ENCODE measurements around the gene PLD1. TPM values are rescaled to one million over a fixed set of nuclear protein-coding genes. Genes with fewer than 3 reads are reported as not detected.

Gene PLD1
- total and polyA plus RNA-seq, 10 of the 15 experiments (the other 5 are each of a cell fraction or from before 2014, with no cell fraction given) = 2.9 to 108 (median 3.6) TPM

GRCh38 chr3:171718493-171719185 lies 91.6 kb downstream of the PLD1 start:
- in situ Hi-C loops (cut with MboI) = no loop called here
- BruUV-seq (replicated peaks) = no TSS peak
- Histone ChIP-seq H3K27ac (ENCODE audit: control insufficient read depth, insufficient read depth) (no peak overlapping the region), H3K27me3 (replicated peaks in 1 of 2; ENCODE audit: control insufficient read depth in 2 of 2, insufficient read depth in 2 of 2, low read length in 1 of 2) (no peaks in the 10 kb centered on the region), H3K4me2 (ENCODE audit: control insufficient read depth, insufficient read depth) (no peak overlapping the region), H3K9ac (ENCODE audit: control insufficient read depth, insufficient read depth, low read length) (no peak overlapping the region), H3K79me2 (ENCODE audit: control insufficient read depth, insufficient read depth, low read length) (no peaks in the 10 kb centered on the region), H2AFZ (ENCODE audit: control insufficient read depth, low read depth, low read length) (no peak overlapping the region), H3K9me3 (replicated peaks; ENCODE audit: control insufficient read depth, insufficient read depth, low read length) (no peaks in the 10 kb centered on the region; the same call in 2 of the 3 replicates), H3K4me3 (no peak overlapping the region), H3K36me3 (ENCODE audit: control insufficient read depth in 2 of 2, insufficient read depth in 2 of 2, low read length in 1 of 2) (no peaks in the 10 kb centered on the region), H4K20me1 (ENCODE audit: control insufficient read depth, insufficient read depth) (no peaks in the 10 kb centered on the region), H3K4me1 (ENCODE audit: control insufficient read depth, insufficient read depth, low read length) (no peaks in the 10 kb centered on the region)
- FAIRE-seq (no peak), ATAC-seq (no peak), DNase-seq (ENCODE audit: low read depth, low spot score) (no peak)
- intact Hi-C loops (cut with micrococcal nuclease; ENCODE audit: unreplicated experiment) = no loop called here
- SMC1A ChIA-PET (ENCODE audit: uncharacterized antibody, unreplicated experiment) = interaction anchor here (1.8 kb wide), 1 partner anchor 54 kb away, joined by 6 read pairs; no protein-coding TSS in a partner anchor
- RAD21 ChIA-PET (ENCODE audit: unreplicated experiment) = interaction anchor here (1.1 kb wide), 1 partner anchor 29 kb away, joined by 3 read pairs; no protein-coding TSS in a partner anchor
- TF ChIP-seq ZNF622 (IDR thresholded peaks at IDR 0.05) (no peak), FOXK2 (IDR thresholded peaks at IDR 0.05) (no peak), SRF (IDR thresholded peaks at IDR 0.05; ENCODE audit: low read depth in 2 of 2, low read length in 2 of 2) (no peak), MTA3 (IDR thresholded peaks at IDR 0.05; ENCODE audit: borderline replicate concordance, low read length) (no peak), NFYA (IDR thresholded peaks at IDR 0.05; ENCODE audit: borderline replicate concordance, low read depth, low read length) (no peak), RUNX3 (IDR thresholded peaks at IDR 0.05; ENCODE audit: low read length) (no peak)
- POLR2A ChIA-PET = no interaction called here
- WGBS (ENCODE audit: insufficient coverage, insufficient replicate concordance, low lambda C conversion rate, missing lambda C conversion rate) = 21% methylated on average over 4 of the region's 4 CpGs
- CTCF ChIA-PET = interaction anchor here (0.9 to 2.1 kb wide), 2 partner anchors 53 to 111 kb away, joined by 4 to 7 read pairs; no protein-coding TSS in a partner anchor

DNA sequence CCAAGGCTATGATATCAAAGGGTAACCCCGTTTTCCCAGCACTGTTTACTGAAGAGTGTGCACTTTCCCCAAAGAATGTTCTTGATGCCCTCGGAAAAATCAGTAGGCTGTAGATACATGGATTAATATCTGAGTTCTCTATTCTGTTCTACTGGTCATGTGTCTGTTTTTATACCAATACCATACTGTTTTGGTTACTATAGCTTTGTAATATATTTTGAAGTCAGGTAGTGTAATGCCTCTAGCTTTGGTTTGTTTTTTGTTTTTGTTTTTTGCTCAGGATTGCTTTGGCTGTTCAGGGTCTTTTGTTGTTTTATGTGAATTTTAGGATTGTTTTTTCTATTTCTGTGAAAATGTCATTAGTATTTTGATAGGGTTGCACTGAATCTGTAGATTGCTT lies 95.1 kb downstream of the PLD1 start:
- no TSS peak for BruUV-seq (replicated peaks)
- DNase-seq (ENCODE audit: low read depth, low spot score) (no peak), ATAC-seq (no peak), FAIRE-seq (no peak)
- no peak overlapping the region for H3K9ac ChIP-seq (ENCODE audit: control insufficient read depth, insufficient read depth, low read length)
- no peak overlapping the region for H2AFZ ChIP-seq (ENCODE audit: control insufficient read depth, low read depth, low read length)
- ChIA-PET RAD21 (ENCODE audit: unreplicated experiment) (no interaction called here), CTCF (interaction anchor here (1.0 to 1.4 kb wide), 3 partner anchors 41 to 102 kb away, joined by 3 read pairs; no protein-coding TSS in a partner anchor), POLR2A (no interaction called here), SMC1A (ENCODE audit: uncharacterized antibody, unreplicated experiment) (interaction anchor here (1.2 kb wide), 1 partner anchor 40 kb away, joined by 5 read pairs; no protein-coding TSS in a partner anchor)
- no peaks in the 10 kb centered on the region; the same call in 2 of the 3 replicates for H3K9me3 ChIP-seq (replicated peaks; ENCODE audit: control insufficient read depth, insufficient read depth, low read length)
- intact Hi-C loops (cut with micrococcal nuclease; ENCODE audit: unreplicated experiment) (no loop called here), in situ Hi-C loops (cut with MboI) (no loop called here)
- H3K4me1 ChIP-seq (ENCODE audit: control insufficient read depth, insufficient read depth, low read length) = no peaks in the 10 kb centered on the region
- H3K79me2 ChIP-seq (ENCODE audit: control insufficient read depth, insufficient read depth, low read length) = no peaks in the 10 kb centered on the region
- H3K36me3 ChIP-seq (ENCODE audit: control insufficient read depth in 2 of 2, insufficient read depth in 2 of 2, low read length in 1 of 2) = peaks cover 0 to 3% of the 10 kb centered on the region in 2 experiments; a peak in 2 of 4 replicates
- 23% methylated on average over 2 of the region's 2 CpGs for WGBS (ENCODE audit: insufficient coverage, insufficient replicate concordance, low lambda C conversion rate, missing lambda C conversion rate)
- no peak overlapping the region for H3K4me3 ChIP-seq
- H3K27me3 ChIP-seq (replicated peaks in 1 of 2; ENCODE audit: control insufficient read depth in 2 of 2, insufficient read depth in 2 of 2, low read length in 1 of 2) = no peaks in the 10 kb centered on the region
- H3K4me2 ChIP-seq (ENCODE audit: control insufficient read depth, insufficient read depth) = no peak overlapping the region
- H4K20me1 ChIP-seq (ENCODE audit: control insufficient read depth, insufficient read depth) = no peaks in the 10 kb centered on the region
- no peak overlapping the region for H3K27ac ChIP-seq (ENCODE audit: control insufficient read depth, insufficient read depth)
- no peak for TF ChIP-seq MYB (IDR thresholded peaks at IDR 0.05; ENCODE audit: borderline replicate concordance, low read depth, low read length)
- TF ChIP-seq, protein P1, sequence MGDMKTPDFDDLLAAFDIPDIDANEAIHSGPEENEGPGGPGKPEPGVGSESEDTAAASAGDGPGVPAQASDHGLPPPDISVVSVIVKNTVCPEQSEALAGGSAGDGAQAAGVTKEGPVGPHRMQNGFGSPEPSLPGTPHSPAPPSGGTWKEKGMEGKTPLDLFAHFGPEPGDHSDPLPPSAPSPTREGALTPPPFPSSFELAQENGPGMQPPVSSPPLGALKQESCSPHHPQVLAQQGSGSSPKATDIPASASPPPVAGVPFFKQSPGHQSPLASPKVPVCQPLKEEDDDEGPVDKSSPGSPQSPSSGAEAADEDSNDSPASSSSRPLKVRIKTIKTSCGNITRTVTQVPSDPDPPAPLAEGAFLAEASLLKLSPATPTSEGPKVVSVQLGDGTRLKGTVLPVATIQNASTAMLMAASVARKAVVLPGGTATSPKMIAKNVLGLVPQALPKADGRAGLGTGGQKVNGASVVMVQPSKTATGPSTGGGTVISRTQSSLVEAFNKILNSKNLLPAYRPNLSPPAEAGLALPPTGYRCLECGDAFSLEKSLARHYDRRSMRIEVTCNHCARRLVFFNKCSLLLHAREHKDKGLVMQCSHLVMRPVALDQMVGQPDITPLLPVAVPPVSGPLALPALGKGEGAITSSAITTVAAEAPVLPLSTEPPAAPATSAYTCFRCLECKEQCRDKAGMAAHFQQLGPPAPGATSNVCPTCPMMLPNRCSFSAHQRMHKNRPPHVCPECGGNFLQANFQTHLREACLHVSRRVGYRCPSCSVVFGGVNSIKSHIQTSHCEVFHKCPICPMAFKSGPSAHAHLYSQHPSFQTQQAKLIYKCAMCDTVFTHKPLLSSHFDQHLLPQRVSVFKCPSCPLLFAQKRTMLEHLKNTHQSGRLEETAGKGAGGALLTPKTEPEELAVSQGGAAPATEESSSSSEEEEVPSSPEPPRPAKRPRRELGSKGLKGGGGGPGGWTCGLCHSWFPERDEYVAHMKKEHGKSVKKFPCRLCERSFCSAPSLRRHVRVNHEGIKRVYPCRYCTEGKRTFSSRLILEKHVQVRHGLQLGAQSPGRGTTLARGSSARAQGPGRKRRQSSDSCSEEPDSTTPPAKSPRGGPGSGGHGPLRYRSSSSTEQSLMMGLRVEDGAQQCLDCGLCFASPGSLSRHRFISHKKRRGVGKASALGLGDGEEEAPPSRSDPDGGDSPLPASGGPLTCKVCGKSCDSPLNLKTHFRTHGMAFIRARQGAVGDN (IDR thresholded peaks at IDR 0.05) = no peak
- TF ChIP-seq PKNOX1 (IDR thresholded peaks at IDR 0.05) = no peak
- no peak for TF ChIP-seq FOXM1 (IDR thresholded peaks at IDR 0.05; ENCODE audit: low read depth, low read length)
- no peak for TF ChIP-seq MTA3 (IDR thresholded peaks at IDR 0.05; ENCODE audit: borderline replicate concordance, low read length)
- no peak for TF ChIP-seq POLR2AphosphoS2 (IDR thresholded peaks at IDR 0.05; ENCODE audit: low read depth, low read length)
- no peak for TF ChIP-seq LARP7 (IDR thresholded peaks at IDR 0.05)

Data from GM12878 (cell line).